Cardiac muscle cell (in vitro differentiated cells and primary cell): ENCODE results near the gene MALT1. TPM values are rescaled to one million over a fixed set of nuclear protein-coding genes. Genes with fewer than 3 reads are reported as not detected.
A peak's percentile ranks its signal among the peaks of the same experiment; 100 is the strongest.

Source experiments
- DNase-seq, 2 donors: peaks; one replicate each; pipeline versions ENCODE4 v3.0.0 to v3.0.0-alpha.2; 2010 to 2017; ENCODE audit warnings: low read depth in 1 of 2, low spot score in 1 of 2
- H3K27ac ChIP-seq: fragments of 200-600 bp; sonication (generic); 2 replicates; pipeline ENCODE4 v1.5.1; 2016
- H3K27me3 ChIP-seq: fragments of 200-600 bp; sonication (generic); 2 replicates; pipeline ENCODE4 v1.6.0; 2016; ENCODE audit warnings: control low read depth
- H3K36me3 ChIP-seq: fragments of 200-600 bp; sonication (generic); 2 replicates; pipeline ENCODE4 v1.5.1; 2016; ENCODE audit warnings: control low read depth
- H3K4me1 ChIP-seq: fragments of 200-600 bp; sonication (generic); 2 replicates; pipeline ENCODE4 v1.8.1; 2017; ENCODE audit warnings: low read depth, mild to moderate bottlenecking, mixed run types
- H3K4me3 ChIP-seq: fragments of 200-600 bp; sonication (generic); 2 replicates; pipeline ENCODE4 v1.5.1; 2016; ENCODE audit warnings: mild to moderate bottlenecking
- H3K9me3 ChIP-seq: fragments of 200-600 bp; sonication (generic); 2 replicates; pipeline ENCODE4 v1.5.1; 2017; ENCODE audit warnings: low read depth, mild to moderate bottlenecking, control low read depth
- CTCF ChIP-seq: IDR thresholded peaks from 2 replicates; pipeline ENCODE4 v1.5.1; 2012; ENCODE audit warnings: low read depth, mild to moderate bottlenecking, low read length
- polyA plus RNA-seq: library from polyadenylated mRNA; unstranded; fragments of >200 nt; fragmentation: Nextera tagmentation; extraction: Ambion mirVana; gene quantifications from 2 replicates; pipeline ENCODE4 v1.2.1, GENCODE V29; 2016
- total RNA-seq: library from RNA; depleted of rRNA; stranded (reverse); fragments of >200 nt; gene quantifications from 2 replicates; pipeline ENCODE4 v1.2.3, GENCODE V29; 2016

Gene MALT1
- total and polyA plus RNA-seq, 2 experiments from 2014 or later: 33.6 to 51.8 TPM

DNA sequence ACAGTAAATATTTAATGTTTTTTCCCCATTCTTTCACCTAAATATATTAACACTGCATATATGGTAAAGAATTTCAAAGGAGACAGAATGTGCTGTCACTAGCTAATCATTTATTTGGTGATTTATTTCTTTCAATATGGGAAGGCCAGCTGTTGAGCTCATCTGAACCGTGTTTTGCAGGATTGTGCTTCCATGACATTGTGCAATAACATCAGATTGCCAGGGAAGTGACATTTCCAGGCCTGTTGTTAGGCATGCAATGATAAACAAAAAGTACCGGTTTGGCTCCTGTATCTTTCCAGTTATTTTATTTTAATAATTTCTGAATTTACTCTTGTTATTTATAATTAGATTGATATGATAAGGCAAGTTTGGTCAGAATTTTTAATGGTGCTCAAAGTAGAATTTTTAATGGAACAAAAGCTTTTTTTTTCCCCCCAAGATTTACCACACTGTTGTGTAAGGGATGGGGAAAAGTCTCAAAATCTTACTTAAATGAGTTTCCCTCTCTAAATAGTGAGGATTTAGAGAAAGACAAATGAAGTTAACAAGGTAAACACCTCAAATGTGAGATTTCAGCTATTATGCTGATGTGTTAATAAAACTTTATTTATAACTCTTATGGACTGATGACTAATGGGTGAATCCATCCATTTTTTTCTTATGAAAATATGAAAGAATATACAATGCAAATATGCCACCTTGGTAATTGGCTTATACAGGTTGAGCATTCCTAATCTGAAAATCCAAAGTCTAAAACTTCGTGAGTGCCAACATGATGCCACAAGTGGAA lies 52.7 kb downstream of the MALT1 start:
- Histone ChIP-seq H3K4me1 (peaks cover 16% of the 10 kb centered on the region), H3K27me3 (no peaks in the 10 kb centered on the region), H3K4me3 (no peak overlapping the region), H3K36me3 (peaks cover 29% of the 10 kb centered on the region), H3K9me3 (no peaks in the 10 kb centered on the region), H3K27ac (no peak overlapping the region)
- no peak for TF ChIP-seq CTCF
- DNase-seq: peak in 1 of 2 donors; percentile 45

DNA sequence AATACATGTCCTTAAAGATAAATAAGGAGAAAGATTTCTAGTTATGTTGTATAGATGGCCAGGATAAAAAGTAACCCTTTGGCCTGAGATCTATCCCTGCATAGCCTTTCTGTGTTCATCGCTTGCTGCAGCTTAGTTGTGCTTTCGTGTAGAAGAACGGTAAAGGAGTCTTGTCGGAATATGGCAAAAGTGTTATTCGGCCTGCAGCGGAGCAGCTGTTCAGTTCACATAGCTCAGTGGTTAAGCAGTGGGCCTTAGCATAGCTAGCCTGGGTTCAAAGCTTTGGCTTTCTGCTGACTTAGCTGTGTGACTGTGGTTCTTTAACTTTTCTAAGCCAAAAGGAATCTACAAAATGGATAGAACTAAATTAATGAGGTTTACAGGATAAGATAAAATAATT lies 55.4 kb downstream of the MALT1 start:
- Histone ChIP-seq H3K9me3 (no peaks in the 10 kb centered on the region), H3K4me1 (peaks cover 16% of the 10 kb centered on the region), H3K27me3 (no peaks in the 10 kb centered on the region), H3K27ac (peak overlapping the region; percentile 3), H3K4me3 (no peak overlapping the region), H3K36me3 (peaks cover 18% of the 10 kb centered on the region)
- DNase-seq: no peak
- TF ChIP-seq CTCF: no peak

DNA sequence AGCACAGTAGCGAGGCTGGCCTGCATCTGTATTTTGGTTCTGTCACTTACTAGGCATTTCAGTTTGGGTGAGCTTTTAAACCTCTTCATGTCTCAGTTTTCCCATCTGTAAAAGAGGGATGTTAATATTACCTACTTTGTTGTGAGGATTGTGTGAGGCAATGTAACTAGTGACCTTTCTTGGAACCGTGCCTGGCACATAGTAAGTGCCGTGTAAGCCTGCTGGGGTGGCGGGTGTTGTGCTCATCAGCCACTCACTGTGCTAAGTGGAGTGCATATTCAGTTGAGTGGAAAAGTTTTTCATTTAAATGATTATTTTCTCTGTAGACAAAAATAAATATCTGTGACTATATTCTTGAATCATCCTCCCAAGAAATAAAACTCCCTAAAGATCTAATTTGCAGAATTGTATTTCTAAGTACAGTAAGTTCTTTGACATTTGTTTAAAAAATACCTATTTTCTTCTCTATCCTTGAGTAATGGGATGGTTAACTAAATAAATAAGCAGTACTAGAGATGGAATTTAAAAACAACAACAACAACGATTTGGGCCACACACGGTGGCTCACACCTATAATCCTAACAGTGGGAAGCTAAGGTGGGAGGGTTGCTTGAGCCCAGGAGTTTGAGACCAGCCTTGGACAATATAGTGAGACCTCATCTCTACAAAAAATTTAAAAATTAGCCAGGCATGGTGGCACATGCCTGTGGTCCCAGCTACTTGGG lies 56.7 kb downstream of the MALT1 start:
- no peak for TF ChIP-seq CTCF
- H3K27me3 ChIP-seq: no peaks in the 10 kb centered on the region

DNA sequence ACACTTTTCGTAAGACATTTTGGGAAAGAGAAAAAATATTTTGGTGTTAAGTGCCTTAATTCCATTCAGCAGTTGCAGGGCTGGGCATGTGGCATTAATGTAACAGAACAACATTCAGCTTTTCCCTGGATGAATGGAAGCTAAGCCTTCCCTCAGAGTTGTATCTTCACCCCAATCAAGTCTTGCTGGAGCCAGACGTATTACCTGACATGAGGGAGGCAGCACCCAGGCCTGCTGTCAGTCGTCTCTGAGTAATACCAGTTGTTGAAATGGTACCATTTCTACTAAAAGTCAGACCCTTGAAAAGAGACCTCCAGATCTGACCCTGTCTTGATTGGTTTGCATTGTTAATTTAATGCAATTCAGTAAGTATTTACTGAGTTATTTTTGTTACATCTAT lies 57.5 kb downstream of the MALT1 start:
- no peak for DNase-seq
- H3K36me3 ChIP-seq: peaks cover 25% of the 10 kb centered on the region
- peaks cover 14% of the 10 kb centered on the region for H3K4me1 ChIP-seq
- H3K27me3 ChIP-seq: no peaks in the 10 kb centered on the region
- peak overlapping the region; percentile 62 for H3K27ac ChIP-seq
- no peak for TF ChIP-seq CTCF
- H3K9me3 ChIP-seq: no peaks in the 10 kb centered on the region
- no peak overlapping the region for H3K4me3 ChIP-seq

More for the DNA sequence above, 56.7 kb downstream of the MALT1 start:
- Histone ChIP-seq H3K27ac (no peak overlapping the region), H3K9me3 (no peaks in the 10 kb centered on the region), H3K36me3 (peaks cover 24% of the 10 kb centered on the region), H3K4me1 (peaks cover 14% of the 10 kb centered on the region), H3K4me3 (no peak overlapping the region)
- peak; percentile 8 to 21 for DNase-seq

- peaks cover 14% of the 10 kb centered on the region for H3K4me1 ChIP-seq
- TF ChIP-seq CTCF: no peak
- no peak overlapping the region for H3K4me3 ChIP-seq
- no peaks in the 10 kb centered on the region for H3K27me3 ChIP-seq
- peaks cover 34% of the 10 kb centered on the region for H3K36me3 ChIP-seq
- H3K27ac ChIP-seq: no peak overlapping the region
- H3K9me3 ChIP-seq: no peaks in the 10 kb centered on the region
- DNase-seq: no peak
Measured at GRCh38 chr18:58730618-58731017, 59.4 kb downstream of the MALT1 start.
